Stimulated activated effector memory CD8-positive, alpha-beta T cell treated with anti-CD3 and anti-CD28 coated beads, Interleukin-12 subunit alpha, Interleukin-12 subunit beta, amount 100 ng/mL, for 72 hours (primary cell): ENCODE data around the gene CHAT.
A peak's percentile ranks its signal among the peaks of the same experiment; 100 is the strongest.

ENCODE experiments used
- ATAC-seq: fragments of 150-1000 bp; cut with Tn5 transposase; 2 replicates; pipeline ENCODE4 v1.10.0; 2021
- DNase-seq, 2 donors: peaks; one replicate each; pipeline ENCODE4 v3.0.0; 2021 to 2022; ENCODE audit warnings: low spot score in 2 of 2
- H3K27ac Mint-ChIP-seq: one replicate; pipeline ENCODE4 v1.8.0; 2022; ENCODE audit warnings: mild to moderate bottlenecking, mixed read lengths
- H3K36me3 Mint-ChIP-seq: one replicate; pipeline ENCODE4 v1.8.0; 2022; ENCODE audit warnings: mild to moderate bottlenecking, mixed read lengths
- H3K4me1 Mint-ChIP-seq: one replicate; pipeline ENCODE4 v1.8.0; 2022; ENCODE audit warnings: mixed read lengths
- H3K4me3 Mint-ChIP-seq: one replicate; pipeline ENCODE4 v1.8.0; 2022; ENCODE audit warnings: mild to moderate bottlenecking, mixed read lengths
- H3K9me3 Mint-ChIP-seq: one replicate; pipeline ENCODE4 v1.8.0; 2022; ENCODE audit warnings: mixed read lengths

Gene CHAT

DNA sequence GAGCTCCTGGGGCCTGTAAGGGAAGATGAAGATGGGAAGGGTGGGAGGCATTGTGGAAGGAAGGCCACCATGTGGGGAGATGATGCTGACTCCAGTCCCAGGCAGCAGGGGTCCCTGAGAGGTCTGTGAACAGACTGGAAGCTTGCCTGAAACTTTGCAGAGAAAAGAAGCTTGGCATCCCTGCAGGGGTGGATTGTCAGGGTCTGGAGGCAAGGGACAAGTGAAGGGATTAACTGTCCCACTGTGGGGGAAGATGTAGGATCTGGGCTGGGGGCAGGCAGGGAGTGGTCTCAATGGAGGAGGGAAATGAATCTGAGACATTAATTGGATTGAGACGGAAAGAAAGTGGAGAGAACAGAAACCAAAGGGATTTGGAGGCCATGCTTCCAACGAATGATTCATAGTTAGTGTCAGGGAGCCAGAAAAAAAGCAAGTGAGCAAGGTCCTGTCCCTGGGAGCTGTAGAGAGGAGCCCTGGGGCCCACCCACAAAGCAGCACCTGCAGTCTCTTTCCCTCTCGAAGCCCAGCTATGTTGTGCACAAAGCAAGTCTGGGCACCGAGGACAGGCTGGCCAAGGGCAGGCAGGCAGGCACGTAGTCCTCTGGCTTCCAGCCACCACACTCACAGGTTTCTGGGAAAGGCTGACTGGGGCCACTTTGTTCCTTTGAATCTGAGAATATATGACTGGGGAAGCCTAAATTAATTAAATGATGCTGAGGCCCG is 8.5 kb upstream of the CHAT start:
- Mint-ChIP-seq H3K9me3 (no peaks in the 10 kb centered on the region), H3K4me3 (no peak overlapping the region), H3K4me1 (peaks cover 14% of the 10 kb centered on the region), H3K36me3 (no peaks in the 10 kb centered on the region), H3K27ac (no peak overlapping the region)
- no peak for ATAC-seq
- DNase-seq = no peak

DNA sequence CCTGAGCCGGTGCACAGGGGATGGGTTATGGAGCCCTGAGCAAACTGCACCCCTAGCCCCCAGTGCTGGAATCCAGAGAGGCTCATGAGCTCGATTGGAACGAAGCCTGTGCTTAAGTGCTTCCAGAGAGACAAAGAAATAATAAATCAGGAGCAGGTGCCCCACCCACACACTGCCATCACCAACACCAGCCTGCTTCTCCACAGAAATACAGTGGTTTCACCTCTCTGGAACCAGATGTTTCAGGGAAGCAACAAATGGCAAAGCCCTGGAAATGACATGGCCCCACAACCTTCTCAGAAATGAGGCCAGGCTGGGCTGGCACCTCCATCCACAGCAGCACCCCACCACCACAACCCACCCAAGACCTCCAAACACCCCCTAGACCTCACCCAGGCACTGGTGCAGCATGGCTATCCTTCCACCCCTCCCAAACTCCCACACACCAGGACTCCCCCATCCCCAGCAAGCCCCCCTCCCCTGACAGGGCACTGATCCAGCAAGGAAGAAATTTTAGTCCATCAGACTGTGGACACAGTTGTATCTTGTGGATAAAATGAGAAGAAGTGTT is 7.8 kb upstream of the CHAT start:
- DNase-seq (no peak), ATAC-seq (no peak)
- Mint-ChIP-seq H3K4me3 (no peak overlapping the region), H3K9me3 (no peaks in the 10 kb centered on the region), H3K36me3 (peaks cover under 1% of the 10 kb centered on the region), H3K4me1 (peaks cover 14% of the 10 kb centered on the region), H3K27ac (no peak overlapping the region)

DNA sequence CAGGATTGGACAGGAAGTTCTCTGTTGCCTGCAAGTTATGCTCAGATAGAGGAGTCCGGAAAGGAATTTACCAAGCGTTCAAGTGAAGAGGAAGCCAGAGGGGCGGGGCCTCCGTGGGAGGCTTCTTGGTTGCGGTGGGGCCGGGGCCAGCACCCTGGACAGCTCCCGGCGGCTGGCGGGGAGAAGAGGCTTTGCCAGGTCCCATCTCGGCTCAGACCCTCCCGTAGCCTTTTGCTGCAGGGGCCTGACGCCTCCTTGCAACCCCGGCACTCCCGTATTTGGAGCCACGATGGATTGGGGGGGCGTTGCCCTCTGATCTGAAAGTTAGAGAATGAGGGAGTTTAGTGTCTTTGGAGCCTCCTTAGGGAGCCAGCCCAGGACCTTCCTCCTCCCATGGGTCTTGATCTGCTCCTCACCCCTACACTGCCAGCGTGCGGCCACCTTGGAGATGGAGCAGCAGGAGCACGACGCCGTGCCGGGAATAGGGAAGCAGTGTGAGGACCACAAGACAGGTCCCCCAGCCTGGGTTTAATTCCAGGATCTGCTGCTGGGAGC is 6.8 kb upstream of the CHAT start:
- Mint-ChIP-seq H3K4me3 (no peak overlapping the region), H3K36me3 (peaks cover 8% of the 10 kb centered on the region), H3K27ac (no peak overlapping the region), H3K4me1 (peaks cover 19% of the 10 kb centered on the region), H3K9me3 (no peaks in the 10 kb centered on the region)
- ATAC-seq (peak; percentile 71), DNase-seq (peak; percentile 54 to 84)

DNA sequence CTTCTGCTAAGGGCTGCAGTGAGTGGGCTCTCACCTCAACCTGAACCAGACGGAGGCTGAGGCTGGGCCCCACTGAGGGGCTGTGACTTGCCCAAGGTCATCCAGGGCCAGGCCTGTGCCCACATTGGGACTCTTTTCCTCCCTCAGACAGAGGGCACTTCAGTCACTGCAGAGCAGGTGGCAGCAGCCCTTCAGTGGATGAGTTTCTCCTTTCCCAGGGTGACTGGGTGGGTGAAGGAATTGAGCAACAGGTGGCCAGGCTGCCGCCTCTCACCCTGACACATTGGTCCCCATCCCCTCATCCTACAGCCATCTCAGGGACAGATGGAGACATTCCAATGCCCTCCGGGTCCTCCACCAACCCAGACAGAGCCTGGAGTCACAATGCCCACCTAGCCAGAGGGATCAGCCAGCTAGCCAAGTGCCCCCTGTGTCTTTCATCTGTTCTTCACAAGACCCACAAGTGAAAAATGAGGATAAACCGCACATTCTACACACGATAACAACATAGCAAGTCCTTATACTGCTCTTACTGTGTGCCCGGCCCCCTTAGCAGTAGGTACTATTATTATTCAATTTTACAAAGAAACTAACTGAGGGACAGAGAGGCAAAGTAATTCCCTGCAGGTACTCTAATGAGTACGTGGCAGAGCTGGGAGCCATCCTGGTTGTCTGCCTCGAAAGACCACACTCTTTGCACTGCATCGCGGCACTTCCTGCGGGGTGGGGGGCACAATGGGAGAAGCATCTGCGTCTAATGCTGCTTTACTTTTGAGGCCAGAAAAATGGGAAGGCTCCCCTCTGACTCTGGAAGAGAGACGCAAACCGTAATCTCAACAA is 5.5 kb upstream of the CHAT start:
- no peak for ATAC-seq
- H3K27ac Mint-ChIP-seq = no peak overlapping the region

DNA sequence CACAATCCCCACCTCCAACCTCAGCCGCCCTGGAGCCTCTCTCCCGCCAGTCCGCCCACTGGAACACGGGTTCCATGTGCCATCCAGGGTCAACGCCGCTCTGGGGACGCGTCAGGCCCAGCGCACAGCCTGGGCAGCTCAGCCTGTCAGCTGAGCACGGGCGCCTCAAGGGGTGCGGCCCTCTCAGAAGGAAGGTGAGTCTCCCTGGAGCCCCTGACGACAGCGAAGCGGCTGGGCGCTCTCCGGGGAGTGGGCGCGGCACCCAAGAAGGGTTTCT is 4.9 kb upstream of the CHAT start:
- no peak for DNase-seq
- Mint-ChIP-seq H3K36me3 (peaks cover 8% of the 10 kb centered on the region), H3K27ac (no peak overlapping the region), H3K4me1 (peaks cover 25% of the 10 kb centered on the region), H3K9me3 (no peaks in the 10 kb centered on the region), H3K4me3 (no peak overlapping the region)
- ATAC-seq = no peak

More for the DNA sequence above, 5.5 kb upstream of the CHAT start:
- H3K9me3 Mint-ChIP-seq = no peaks in the 10 kb centered on the region
- DNase-seq = no peak
- H3K4me1 Mint-ChIP-seq = peaks cover 25% of the 10 kb centered on the region
- no peak overlapping the region for H3K4me3 Mint-ChIP-seq
- H3K36me3 Mint-ChIP-seq = peaks cover 8% of the 10 kb centered on the region

DNA sequence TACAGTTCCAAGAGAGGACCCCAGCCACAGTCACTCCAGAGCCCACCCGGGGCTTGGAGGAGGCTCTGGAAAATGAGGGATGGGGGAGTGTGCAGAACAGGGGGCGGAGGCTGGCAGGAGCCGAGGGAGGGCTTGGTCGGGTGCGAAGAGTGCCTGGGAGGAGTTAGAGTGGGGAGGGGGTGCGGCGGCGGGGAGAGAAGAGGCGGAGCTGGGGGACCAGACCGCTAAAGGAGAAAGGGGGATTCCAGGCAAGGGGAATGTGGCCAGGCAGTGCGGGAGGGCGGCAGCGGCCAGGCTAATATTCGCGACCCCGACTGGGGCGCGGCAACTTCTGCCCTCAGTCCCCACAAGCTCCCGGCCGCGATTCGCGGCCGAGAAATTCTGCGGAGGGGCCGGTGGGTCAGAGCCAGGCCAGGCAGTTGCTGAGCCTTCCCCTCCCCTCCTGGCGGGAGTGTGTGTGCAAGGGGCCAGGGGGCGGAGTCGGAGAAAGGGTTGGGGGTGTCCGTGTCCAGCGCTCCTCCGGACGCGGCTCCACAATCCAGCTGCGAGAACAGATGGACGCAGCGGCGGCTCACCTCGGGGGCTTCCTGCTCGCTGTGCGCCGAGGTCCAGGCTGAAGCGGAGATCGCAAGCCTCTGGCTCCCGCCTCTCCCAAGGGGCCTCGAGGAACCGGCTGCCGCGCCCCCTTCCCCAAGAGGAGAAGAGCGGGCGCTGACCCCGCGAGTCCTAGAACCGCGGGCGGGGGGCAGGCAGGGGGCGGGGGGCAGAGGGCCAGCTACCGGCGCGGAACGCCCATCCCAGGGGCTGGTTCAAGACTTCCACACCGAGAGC is 4.3 kb upstream of the CHAT start:
- ATAC-seq (no peak), DNase-seq (no peak)
- Mint-ChIP-seq H3K27ac (no peak overlapping the region), H3K9me3 (no peaks in the 10 kb centered on the region), H3K36me3 (peaks cover 8% of the 10 kb centered on the region), H3K4me1 (peaks cover 27% of the 10 kb centered on the region), H3K4me3 (no peak overlapping the region)

DNA sequence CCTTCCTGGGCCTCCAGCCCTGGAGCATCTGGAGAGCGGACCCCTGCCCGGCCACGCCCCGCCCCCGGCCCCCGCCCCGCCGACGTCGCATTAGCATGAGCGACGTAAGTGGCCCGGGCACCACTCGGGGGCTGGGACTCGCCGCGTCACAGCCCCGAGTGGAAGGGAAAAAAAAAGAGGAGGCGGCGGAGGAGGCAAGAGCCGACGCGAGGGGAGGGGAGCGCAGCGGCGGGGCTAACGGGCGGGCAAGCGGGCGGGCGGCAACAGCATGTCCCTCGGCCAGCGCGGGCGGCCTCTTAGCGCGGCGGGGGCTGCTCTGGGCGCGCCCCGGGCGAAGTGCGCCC is 3.8 kb upstream of the CHAT start, which contains the start of gene SLC18A3:
SLC18A3 (plus strand) TSS at position 197 of the 344 bp plus-strand sequence. CDS start 431 bp downstream, outside the sequence.
- no peak within 1 kb of the TSS for H3K27ac Mint-ChIP-seq
- no peak for ATAC-seq
- no peak within 1 kb of the TSS for H3K4me3 Mint-ChIP-seq
- H3K4me1 Mint-ChIP-seq = peaks cover 30% of the 10 kb centered on the region
- peaks cover 8% of the 10 kb centered on the region for H3K36me3 Mint-ChIP-seq
- DNase-seq = no peak
- H3K9me3 Mint-ChIP-seq = no peaks in the 10 kb centered on the region

DNA sequence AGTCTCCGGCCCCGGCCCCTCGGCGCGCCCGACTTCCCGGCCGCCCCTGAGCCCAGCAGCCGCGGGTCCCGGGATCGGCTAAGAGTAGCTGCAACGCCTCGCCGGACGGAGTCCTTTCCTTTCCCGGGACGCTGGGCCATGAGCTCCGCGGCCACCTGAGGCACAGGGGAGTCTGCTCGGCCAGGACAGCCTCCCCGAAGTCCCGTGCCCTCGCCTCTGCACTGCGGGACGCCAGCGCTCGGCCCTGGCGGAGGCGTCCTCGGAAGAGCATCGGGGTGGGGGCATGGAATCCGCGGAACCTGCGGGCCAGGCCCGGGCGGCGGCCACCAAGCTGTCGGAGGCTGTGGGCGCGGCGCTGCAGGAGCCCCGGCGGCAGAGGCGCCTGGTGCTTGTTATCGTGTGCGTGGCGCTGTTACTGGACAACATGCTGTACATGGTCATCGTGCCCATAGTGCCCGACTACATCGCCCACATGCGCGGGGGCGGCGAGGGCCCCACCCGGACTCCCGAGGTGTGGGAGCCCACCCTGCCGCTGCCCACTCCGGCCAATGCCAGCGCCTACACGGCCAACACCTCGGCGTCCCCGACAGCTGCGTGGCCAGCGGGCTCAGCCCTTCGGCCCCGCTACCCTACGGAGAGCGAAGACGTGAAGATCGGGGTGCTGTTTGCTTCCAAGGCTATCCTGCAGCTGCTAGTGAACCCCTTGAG is 3.2 kb upstream of the CHAT start:
- Mint-ChIP-seq H3K9me3 (no peaks in the 10 kb centered on the region), H3K4me1 (peaks cover 30% of the 10 kb centered on the region), H3K27ac (no peak overlapping the region), H3K36me3 (peaks cover 8% of the 10 kb centered on the region), H3K4me3 (no peak overlapping the region)
- no peak for DNase-seq
- no peak for ATAC-seq

DNA sequence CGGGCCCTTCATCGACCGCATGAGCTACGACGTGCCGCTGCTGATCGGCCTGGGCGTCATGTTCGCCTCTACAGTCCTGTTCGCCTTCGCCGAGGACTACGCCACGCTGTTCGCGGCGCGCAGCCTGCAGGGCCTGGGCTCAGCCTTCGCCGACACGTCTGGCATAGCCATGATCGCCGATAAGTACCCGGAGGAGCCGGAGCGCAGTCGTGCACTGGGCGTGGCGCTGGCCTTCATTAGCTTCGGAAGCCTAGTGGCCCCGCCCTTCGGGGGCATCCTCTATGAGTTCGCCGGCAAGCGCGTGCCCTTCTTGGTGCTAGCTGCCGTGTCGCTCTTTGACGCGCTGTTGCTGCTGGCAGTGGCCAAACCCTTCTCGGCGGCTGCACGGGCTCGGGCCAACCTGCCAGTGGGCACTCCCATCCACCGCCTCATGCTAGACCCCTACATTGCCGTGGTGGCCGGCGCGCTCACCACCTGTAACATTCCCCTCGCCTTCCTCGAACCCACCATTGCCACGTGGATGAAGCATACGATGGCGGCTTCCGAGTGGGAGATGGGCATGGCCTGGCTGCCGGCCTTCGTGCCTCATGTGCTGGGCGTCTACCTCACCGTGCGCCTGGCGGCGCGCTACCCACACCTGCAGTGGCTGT is 2.5 kb upstream of the CHAT start:
- peaks cover 8% of the 10 kb centered on the region for H3K36me3 Mint-ChIP-seq
- no peak overlapping the region for H3K27ac Mint-ChIP-seq
- DNase-seq (no peak), ATAC-seq (no peak)
- H3K4me1 Mint-ChIP-seq = peaks cover 30% of the 10 kb centered on the region
- no peaks in the 10 kb centered on the region for H3K9me3 Mint-ChIP-seq
- no peak overlapping the region for H3K4me3 Mint-ChIP-seq

DNA sequence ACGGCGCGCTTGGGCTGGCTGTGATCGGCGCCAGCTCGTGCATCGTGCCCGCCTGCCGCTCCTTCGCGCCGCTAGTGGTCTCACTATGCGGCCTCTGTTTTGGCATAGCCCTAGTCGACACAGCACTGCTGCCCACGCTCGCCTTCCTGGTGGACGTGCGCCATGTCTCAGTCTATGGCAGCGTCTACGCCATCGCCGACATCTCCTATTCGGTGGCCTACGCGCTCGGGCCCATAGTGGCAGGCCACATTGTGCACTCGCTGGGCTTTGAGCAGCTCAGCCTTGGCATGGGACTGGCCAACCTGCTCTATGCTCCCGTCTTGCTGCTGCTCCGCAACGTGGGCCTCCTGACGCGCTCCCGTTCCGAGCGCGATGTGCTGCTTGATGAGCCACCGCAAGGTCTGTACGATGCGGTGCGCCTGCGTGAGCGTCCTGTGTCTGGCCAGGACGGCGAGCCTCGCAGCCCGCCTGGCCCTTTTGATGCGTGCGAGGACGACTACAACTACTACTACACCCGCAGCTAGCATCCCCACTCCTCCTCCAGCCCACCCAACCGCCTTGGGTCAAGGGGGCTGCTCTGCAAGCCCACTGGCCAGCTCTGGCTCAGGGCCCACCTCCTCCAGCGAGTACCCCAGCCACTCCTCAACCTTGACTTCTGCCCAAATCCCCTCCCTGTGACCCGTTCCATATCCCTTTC is 1.9 kb upstream of the CHAT start:
- Mint-ChIP-seq H3K4me3 (no peak overlapping the region), H3K4me1 (peaks cover 26% of the 10 kb centered on the region), H3K9me3 (no peaks in the 10 kb centered on the region), H3K27ac (peak overlapping the region; percentile 62), H3K36me3 (peaks cover 8% of the 10 kb centered on the region)
- DNase-seq (no peak), ATAC-seq (no peak)

DNA sequence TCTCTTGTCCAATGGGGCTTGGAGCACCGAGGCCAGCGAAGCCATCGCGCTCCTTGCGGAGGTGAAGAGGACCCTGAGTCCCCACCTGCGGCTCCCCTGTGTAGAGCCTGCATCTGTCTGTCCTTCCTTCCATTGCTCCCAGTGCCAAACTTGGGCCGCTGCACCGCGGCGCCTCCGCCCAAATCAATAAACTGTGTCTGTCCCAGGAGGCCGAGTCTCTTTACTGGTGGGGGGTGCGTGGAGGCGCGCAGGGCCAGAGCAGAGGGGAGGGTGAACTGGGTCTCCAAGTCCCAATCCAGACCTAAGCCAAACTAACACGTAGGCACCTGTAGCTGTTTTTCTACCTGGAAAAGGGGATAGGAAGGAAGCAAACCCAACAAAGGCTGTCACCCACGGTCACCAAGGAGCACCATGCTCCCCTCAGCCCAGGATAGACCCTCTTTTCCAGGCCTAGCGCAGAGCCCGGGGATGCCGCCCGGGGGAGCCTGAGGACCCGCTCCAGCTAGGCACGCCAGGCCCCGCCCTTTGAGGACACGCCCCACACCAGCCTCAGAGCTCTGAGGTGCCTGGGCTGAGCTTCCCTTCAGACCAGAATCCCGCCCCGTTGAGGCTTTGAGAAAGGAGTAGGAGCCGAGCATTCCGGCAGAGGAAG is 1.2 kb upstream of the CHAT start:
- Mint-ChIP-seq H3K9me3 (no peaks in the 10 kb centered on the region), H3K4me3 (no peak overlapping the region), H3K27ac (no peak overlapping the region)

DNA sequence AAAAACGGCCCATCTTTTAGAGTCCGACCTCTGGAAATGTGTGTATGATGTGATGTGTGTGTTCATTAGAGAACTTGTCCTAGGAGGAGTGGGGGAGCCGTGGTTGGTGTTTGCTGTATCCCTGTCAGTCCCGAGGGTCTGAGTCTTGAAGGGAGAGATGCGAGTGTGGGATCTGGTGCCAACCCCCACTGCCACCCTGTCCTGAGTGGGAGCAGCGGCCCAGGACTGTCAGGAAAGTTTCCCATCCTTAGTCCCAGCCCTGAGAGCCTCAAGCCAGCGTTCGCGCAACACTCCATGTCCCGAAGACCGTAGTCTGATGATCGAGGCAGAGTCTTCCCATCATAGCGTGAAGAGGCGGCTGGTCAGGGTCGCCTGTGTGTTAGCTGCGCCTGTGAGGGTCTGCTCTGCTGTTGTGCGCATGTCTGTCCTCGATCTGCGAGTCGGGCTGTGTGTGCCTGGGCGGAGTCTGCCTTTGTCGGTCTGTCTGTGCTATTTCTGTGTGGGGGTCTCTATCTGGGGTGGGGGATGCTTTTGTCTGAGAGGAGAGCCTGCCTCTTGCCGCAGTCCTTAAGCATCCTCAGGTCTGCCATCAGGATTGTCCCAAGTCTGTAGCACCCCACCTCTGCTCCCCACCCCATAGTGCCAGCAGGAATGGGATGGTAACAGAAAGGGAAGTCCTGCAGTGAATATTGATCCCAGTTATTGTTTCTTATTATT is 514 bp upstream of the CHAT start:
- Mint-ChIP-seq H3K4me1 (peaks cover 16% of the 10 kb centered on the region), H3K27ac (no peak overlapping the region), H3K36me3 (peaks cover 8% of the 10 kb centered on the region), H3K9me3 (no peaks in the 10 kb centered on the region), H3K4me3 (no peak overlapping the region)
- no peak for ATAC-seq
- DNase-seq = no peak

More for the DNA sequence above, 1.2 kb upstream of the CHAT start:
- ATAC-seq (no peak), DNase-seq (no peak)
- Mint-ChIP-seq H3K36me3 (peaks cover 8% of the 10 kb centered on the region), H3K4me1 (peaks cover 19% of the 10 kb centered on the region)
